ENCODE measurements around the gene USO1.
"Not testable (repeated sequence)": the region's sequence is repeated elsewhere in the genome, so short reads cannot be mapped to it uniquely, and the experiment has no call there.

USO1 gene

DNA sequence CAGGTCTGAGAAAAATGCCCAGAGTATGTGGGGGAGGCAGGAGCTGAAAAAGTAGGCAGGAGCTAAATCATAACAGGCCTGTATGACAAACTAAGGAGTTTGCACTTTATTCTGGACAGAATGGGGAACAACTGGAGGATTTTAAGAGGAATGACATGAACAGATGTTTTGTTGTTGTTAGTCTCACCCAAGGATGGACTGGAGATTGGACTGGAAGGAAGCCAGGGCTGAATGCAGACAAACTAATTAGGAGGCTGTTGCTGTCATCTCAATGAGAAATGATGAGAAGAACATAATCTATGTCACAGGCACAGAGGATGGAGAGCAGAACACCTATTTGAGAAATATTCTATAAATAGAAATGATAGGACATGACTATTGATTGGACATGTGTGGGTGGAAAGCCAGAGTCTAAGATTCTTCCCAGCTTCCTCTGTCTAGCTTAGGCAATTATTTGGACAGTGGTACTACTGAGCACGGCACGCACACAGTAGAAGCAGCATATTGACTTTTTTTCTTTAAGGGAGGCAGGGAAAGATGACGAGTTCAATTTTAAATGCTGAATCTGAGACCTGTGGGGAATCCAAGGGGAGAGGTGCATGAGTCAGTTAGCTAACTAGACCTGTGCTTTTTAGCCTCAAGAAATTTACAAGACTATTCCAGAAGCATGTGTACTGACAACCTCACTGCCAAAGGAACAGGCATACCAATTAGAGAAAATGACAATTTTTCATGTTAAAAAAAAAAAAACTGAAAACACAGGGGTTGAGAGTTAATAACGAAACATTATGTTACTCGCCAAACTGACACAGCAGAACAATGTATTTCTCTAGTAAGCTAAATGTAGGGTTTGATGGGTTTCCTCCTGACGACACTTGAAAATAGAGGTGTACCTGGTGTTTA lies 963 bp upstream of the USO1 start:
- FAIRE-seq (no peak), DNase-seq (ENCODE audit: insufficient read length, low spot score) (no peak)
- no peak for TF ChIP-seq POLR2A (IDR thresholded peaks at IDR 0.05; ENCODE audit: low read depth, low read length)

DNA sequence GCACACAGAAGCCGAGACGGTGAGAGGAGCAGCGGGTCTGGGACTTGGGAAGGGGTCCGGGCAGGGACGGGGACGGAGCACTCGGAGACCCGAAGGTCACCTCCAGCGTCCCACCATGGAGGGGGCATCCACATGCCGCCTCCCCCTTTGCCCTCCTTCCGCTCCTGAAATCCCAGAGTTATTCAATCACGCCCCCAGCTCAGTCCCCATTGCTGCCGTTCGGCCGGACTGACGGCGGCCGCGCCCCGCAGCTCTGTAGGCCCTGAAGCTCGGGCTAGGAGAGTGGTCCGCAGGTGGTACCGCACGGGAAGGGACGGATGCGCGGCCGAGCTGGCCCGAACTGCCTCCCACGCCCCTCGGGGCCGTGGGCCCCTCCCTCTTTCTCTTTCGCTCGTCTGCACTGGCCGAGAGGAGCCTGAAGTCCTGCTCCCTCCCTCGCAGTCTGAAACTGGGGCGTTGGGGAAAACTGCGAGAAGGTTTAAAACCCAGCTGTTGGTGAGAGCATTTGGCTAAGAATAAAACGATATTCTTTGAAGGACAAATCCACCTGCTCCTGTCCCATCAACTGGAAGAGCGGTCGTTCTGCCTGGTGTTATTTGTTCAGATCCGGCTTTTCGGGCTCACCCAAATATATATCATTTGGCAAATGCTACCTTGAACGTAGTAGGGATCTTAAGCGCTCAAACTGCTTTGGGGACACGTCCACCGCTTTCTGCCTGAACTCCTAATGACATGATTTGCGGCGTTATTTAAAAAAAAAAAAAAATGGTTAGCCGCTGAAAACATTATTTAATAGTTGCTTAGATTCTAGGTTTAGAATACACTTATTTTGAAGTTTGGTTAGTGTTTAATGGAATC lies 719 bp downstream of the USO1 start:
- FAIRE-seq, result no peak
- DNase-seq (ENCODE audit: insufficient read length, low spot score), result peak; percentile 12
- peak; percentile 55 for TF ChIP-seq POLR2A (IDR thresholded peaks at IDR 0.05; ENCODE audit: low read depth, low read length)

DNA sequence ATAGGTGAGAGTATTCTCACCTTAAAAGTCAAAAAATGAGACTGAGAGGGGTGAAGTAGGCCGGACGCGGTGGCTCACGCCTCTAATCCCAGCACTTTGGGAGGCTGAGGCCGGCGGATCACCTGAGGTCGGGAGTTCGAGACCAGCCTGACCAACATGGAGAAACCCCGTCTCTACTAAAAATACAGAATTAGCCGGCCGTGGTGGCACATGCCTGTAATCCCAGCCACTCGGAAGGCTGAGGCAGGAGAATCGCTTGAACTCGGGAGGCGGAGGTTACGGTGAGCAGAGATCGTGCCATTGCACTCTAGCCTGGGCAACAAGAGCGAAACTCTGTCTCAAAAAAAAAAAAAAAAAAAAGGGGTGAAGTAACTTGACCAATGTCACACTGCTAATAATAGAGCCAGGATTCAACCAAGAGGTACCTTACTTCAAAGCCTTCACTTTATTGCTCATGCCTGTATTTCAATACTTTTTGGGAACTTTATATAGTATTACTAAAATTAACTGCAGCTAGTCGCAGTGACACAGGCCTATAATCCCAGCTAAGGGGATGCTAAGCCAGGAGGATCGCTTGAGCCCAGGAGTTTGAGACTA lies 1.7 kb downstream of the USO1 start:
- FAIRE-seq; DNase-seq (ENCODE audit: insufficient read length, low spot score): not testable (repeated sequence)

DNA sequence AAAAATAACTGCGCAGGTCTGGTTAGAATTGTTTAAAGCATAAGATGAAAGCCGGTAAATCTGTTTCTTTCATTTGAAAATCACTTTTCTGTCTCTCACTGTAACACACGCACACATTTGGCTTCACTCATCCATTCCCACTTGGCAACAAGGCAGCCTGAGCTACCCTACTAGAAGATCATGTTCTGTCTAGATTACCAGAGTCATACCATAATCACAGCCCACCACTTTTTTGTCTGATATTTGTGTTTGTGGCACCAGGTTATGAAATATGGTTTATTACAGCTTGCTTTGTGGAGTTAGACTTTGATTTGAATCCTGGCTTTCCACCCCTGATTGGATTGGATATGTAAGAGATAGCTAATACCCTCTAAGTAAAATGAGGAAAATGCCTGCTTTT lies 2.2 kb downstream of the USO1 start:
- FAIRE-seq (no peak), DNase-seq (ENCODE audit: insufficient read length, low spot score) (no peak)
- TF ChIP-seq POLR2A (IDR thresholded peaks at IDR 0.05; ENCODE audit: low read depth, low read length), result no peak

DNA sequence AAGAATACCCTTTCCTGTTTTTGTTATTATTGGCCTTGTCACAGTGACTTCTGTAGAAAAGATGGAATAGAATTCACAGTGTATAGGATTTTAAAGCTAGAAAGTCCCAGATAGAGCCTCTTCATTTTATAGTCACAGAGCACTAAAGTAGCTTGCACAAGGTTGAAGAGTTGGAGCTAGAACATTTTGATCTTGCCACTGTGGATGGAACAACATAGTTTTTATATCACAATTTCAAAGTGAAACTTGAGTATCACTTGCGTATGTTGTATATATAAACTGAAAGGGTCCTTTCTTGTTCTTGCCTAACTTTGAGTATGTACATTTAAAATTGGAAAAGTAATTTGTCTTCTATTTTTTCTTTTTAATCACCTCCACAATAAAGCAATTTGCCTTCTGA lies 2.7 kb downstream of the USO1 start:
- DNase-seq (ENCODE audit: insufficient read length, low spot score), result no peak
- no peak for TF ChIP-seq POLR2A (IDR thresholded peaks at IDR 0.05; ENCODE audit: low read depth, low read length)
- no peak for FAIRE-seq

DNA sequence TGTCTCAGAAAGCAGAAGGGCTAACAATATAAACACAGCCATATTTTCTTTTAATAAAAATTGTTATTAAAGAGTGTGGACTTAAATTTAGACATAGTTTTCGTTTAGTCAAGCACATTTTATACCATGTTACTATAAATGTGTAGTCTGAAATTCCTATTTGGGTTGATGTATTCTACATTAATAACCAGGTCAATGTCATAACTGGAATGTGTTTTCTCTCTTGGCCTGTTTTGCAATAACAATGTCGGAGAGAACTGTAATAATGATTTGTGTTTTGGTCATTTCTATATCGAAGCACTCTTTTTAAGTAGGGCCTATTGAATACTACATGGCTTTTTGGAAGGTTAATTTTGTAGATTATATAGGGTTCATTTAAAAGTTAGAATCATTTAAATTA lies 5.5 kb downstream of the USO1 start:
- TF ChIP-seq POLR2A (IDR thresholded peaks at IDR 0.05; ENCODE audit: low read depth, low read length), result no peak
- no peak for FAIRE-seq
- no peak for DNase-seq (ENCODE audit: insufficient read length, low spot score)

DNA sequence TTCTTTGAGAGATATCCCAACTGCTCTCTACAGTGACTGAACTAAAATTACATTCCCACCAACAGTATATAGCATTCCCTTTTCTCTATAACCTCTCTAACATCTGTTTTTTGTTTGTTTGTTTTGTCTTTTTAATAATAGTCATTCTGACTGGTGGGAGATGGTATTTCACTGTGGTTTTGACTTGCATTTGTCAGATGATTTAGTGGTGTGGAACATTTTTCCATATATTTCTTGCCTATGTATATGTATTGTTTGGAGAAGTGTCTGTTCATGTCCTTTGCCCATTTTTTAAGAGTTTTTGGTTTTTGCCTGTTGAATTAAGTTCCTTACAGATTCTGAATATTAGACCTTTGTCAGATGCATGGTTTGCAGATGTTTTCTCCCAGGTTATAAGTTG lies 9.0 kb downstream of the USO1 start:
- DNase-seq (ENCODE audit: insufficient read length, low spot score), result no peak
- no peak for TF ChIP-seq POLR2A (IDR thresholded peaks at IDR 0.05; ENCODE audit: low read depth, low read length)
- no peak for FAIRE-seq

DNA sequence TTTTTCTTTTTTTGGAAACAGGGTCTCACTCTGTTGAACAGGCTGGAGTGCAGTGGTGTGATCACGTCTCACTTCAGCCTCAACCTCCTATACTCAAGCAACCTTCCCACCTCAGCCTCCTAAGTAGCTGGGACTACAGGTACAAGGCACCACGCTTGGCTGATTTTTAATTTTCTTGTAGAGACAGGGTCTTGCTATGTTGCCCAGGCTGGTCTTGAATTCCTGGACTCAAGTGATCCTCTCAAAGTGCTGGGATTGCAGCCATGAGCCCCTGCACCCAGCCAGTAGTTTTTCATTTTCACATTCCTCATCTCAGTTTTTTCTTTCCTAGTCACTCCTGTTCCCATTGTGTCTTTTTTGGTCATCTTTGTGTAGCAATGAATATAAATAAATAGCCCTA lies 11.1 kb downstream of the USO1 start:
- FAIRE-seq (no peak), DNase-seq (ENCODE audit: insufficient read length, low spot score) (no peak)
- no peak for TF ChIP-seq POLR2A (IDR thresholded peaks at IDR 0.05; ENCODE audit: low read depth, low read length)

DNA sequence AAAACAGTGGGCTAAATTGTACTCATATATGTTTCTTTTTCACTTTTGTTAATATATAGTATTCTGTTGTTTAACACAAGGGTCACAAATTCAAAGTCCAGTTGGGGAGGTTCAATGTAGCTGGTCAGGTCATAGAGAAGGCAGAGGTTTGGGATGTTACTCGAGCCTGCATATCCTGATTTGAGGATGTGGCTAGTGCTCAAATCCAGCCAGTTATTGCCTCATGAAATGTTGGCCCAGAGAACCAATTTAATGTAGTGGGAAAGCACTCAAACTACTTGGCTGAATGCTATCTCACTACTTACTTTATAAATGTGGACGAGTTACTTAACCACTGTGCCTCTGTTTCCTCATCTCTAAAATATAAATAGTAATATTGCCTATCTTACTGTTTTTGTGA lies 12.5 kb downstream of the USO1 start:
- DNase-seq (ENCODE audit: insufficient read length, low spot score) (no peak), FAIRE-seq (no peak)
- no peak for TF ChIP-seq POLR2A (IDR thresholded peaks at IDR 0.05; ENCODE audit: low read depth, low read length)

DNA sequence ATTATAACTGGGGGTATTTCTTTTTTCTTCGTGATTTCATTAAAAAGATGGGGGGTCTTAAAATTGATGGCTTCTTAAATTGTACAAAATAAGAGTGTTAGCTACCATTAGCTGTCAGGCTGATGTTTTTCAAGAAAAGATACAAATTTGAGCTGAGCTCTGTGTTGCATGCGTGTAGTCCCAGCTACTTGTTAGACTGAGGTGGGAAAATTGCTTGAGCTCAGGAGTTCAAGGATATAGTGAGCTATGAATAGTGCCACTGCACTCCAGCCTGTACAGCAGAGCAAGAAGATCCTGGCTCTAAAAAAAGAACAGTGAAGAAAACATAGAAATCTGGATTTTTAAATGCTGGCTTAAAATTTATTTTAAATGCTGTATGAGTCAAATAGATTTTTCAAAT lies 13.0 kb downstream of the USO1 start:
- FAIRE-seq (no peak), DNase-seq (ENCODE audit: insufficient read length, low spot score) (no peak)
- TF ChIP-seq POLR2A (IDR thresholded peaks at IDR 0.05; ENCODE audit: low read depth, low read length), result no peak

DNA sequence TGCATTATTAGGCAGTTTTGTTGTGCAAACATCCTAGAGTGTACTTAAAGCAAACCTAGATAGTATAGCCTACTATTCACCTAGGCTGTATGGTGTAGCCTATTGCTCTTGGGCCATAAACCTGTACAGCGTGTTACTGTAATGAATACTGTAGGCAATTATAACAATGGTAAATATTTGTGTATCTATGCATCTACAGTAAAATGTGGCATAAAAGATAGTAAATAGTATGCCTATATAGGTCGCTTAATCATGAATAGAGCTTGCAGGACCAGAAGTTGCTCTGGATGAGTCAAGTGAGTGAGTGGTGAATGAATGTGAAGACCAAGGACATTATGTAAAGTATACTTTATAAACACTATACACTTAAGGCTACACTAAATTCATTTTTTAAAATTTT lies 16.6 kb downstream of the USO1 start:
- FAIRE-seq, result no peak
- TF ChIP-seq POLR2A (IDR thresholded peaks at IDR 0.05; ENCODE audit: low read depth, low read length), result no peak
- DNase-seq (ENCODE audit: insufficient read length, low spot score), result no peak

DNA sequence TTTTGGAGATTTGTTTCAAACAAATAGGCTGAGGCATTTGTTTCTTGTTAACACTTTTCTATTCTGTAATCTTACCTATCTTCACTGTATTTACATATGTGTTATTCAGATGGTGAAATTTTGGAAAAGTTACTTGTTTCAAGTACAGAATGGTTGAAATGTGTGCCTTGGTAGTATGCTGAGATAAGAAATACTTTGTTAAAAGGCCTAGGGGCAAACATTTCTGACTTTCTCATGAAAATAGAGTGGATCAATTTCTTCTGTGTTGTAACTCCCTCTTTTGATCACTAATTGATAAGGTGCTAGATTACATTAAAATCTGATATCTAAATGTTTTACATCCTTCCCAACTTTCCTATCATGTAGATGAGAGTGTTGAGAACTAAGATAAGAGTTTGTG lies 18.1 kb downstream of the USO1 start:
- TF ChIP-seq POLR2A (IDR thresholded peaks at IDR 0.05; ENCODE audit: low read depth, low read length), result no peak
- DNase-seq (ENCODE audit: insufficient read length, low spot score), result no peak
- no peak for FAIRE-seq

DNA sequence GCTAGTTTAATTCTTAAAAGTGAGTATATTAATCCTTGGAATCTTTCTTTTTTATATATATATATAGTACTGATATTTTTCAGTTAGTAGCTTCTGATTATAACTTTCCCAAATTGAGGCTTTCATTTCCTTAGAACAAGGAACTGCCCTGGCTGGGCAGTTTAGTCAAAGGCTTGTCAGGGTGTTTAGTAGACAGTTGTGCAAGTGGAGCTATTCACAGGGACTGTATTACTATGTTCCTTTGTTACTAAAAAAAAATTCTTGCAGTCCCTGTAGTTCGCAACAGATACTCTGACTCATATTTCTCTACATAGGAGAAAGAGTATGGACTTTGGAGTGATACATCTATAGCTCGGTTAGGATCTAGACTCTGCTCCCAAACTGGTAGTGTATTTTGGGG lies 20.8 kb downstream of the USO1 start:
- peak; percentile 4 for DNase-seq (ENCODE audit: insufficient read length, low spot score)
- FAIRE-seq, result no peak
- no peak for TF ChIP-seq POLR2A (IDR thresholded peaks at IDR 0.05; ENCODE audit: low read depth, low read length)

DNA sequence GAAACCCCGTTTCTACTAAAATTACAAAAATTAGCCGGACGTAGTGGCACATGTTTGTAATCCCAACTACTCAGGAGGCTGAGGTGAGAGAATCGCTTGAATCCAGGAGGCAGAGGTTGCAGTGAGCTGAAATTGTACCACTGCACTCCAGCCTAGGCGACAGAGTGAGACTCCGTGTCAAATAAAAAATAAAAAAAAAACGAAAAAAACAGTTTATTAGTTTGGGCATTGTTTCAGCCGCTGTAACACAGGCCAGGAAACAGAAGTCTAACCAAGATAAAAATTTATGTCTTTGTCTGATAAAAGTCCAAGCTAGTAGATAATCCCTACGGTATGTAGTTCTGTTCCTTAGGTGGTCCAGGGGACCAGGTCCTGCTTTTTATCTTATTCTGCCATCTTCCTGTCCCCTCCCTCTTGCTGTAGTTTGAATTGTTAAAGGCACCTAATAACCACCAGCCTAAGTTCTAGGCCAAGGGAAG lies 21.4 kb downstream of the USO1 start:
- no peak for TF ChIP-seq POLR2A (IDR thresholded peaks at IDR 0.05; ENCODE audit: low read depth, low read length)
- DNase-seq (ENCODE audit: insufficient read length, low spot score) (no peak), FAIRE-seq (no peak)
